GM12878 (cell line): ENCODE results near the gene SPTY2D1. TPM values are rescaled to one million over a fixed set of nuclear protein-coding genes. Genes with fewer than 3 reads are reported as not detected.
A peak's percentile ranks its signal among the peaks of the same experiment; 100 is the strongest.

Experiments used
- ATAC-seq: fragments of 200-7000 bp; cut with Tn5 transposase; 3 replicates; pipeline ENCODE4 v1.9.1; 2020; ENCODE audit warnings: mild to moderate bottlenecking, moderate library complexity
- BruUV-seq: library from RNA; stranded (reverse); fragments of 400-500 nt; replicated peaks from 2 replicates; lab custom pipeline; 2021; lab: Mats Ljungman, UMichigan
- CTCF ChIA-PET: fragments of 300-600 bp; sonication (Branson Sonifier 250); formaldehyde crosslinking; extraction: SDS; loops from one replicate; lab custom pipeline; 2021; ENCODE audit warnings: inconsistent platforms; lab: Yijun Ruan, JAX
- POLR2A ChIA-PET: fragments of 350-600 bp; formaldehyde crosslinking; extraction: SDS; loops from one replicate; lab custom pipeline; 2021; ENCODE audit warnings: inconsistent platforms; lab: Charles Lee
- RAD21 ChIA-PET: fragments of 300-600 bp; sonication (Branson Sonifier 250); formaldehyde crosslinking; loops from one replicate; lab custom pipeline; 2023; ENCODE audit warnings: antibody characterized with exemption; ENCODE audit not compliant: unreplicated experiment; lab: Charles Lee
- SMC1A ChIA-PET: fragments of 300-600 bp; sonication (Branson Sonifier 250); formaldehyde crosslinking; loops from one replicate; lab custom pipeline; 2023; ENCODE audit not compliant: unreplicated experiment, uncharacterized antibody; lab: Charles Lee
- DNase-seq: peaks from one replicate; pipeline ENCODE4 v3.0.0-alpha.2; 2011; ENCODE audit warnings: low read depth, low spot score
- FAIRE-seq: peaks from 3 replicates; lab custom pipeline; 2011; peaks lifted over from hg19 to GRCh38; lab: Jason Lieb, UNC
- H2AFZ ChIP-seq: 2 replicates; pipeline ENCODE4 v1.6.0; 2011; ENCODE audit warnings: low read depth, low read length, control low read depth; ENCODE audit not compliant: control insufficient read depth
- H3K27ac ChIP-seq: 2 replicates; pipeline ENCODE4 v1.5.1; 2011; ENCODE audit warnings: control low read depth; ENCODE audit not compliant: control insufficient read depth, insufficient read depth
- H3K27me3 ChIP-seq, 2 experiments: replicated peaks in 1 of 2; 2 replicates each; pipeline versions ENCODE4 v1.6.0 to v1.6.1; 2011; ENCODE audit warnings: low read length in 1 of 2; ENCODE audit not compliant: control insufficient read depth in 2 of 2, insufficient read depth in 2 of 2
- H3K36me3 ChIP-seq, 2 experiments: 2 replicates each; pipeline ENCODE4 v1.5.1; 2011; ENCODE audit warnings: low read length in 1 of 2; ENCODE audit not compliant: control insufficient read depth in 2 of 2, insufficient read depth in 2 of 2
- H3K4me1 ChIP-seq: 2 replicates; pipeline ENCODE4 v1.6.1; 2011; ENCODE audit warnings: mild to moderate bottlenecking, low read length, moderate library complexity, mixed read lengths; ENCODE audit not compliant: control insufficient read depth, insufficient read depth
- H3K4me2 ChIP-seq: 2 replicates; pipeline ENCODE4 v1.6.0; 2011; ENCODE audit warnings: control low read depth; ENCODE audit not compliant: control insufficient read depth, insufficient read depth
- H3K4me3 ChIP-seq: fragments of 200-600 bp; sonication (generic); 2 replicates; pipeline ENCODE4 v1.5.1; 2016
- H3K79me2 ChIP-seq: 2 replicates; pipeline ENCODE4 v1.6.0; 2011; ENCODE audit warnings: low read length; ENCODE audit not compliant: control insufficient read depth, insufficient read depth
- H3K9ac ChIP-seq: 2 replicates; pipeline ENCODE4 v1.8.0; 2011; ENCODE audit warnings: low read length, control low read depth, mixed read lengths; ENCODE audit not compliant: control insufficient read depth, insufficient read depth
- H3K9me3 ChIP-seq: replicated peaks from 3 replicates; pipeline ENCODE4 v1.5.1; 2011; ENCODE audit warnings: mild to moderate bottlenecking, low read length; ENCODE audit not compliant: control insufficient read depth, insufficient read depth
- H4K20me1 ChIP-seq: 2 replicates; pipeline ENCODE4 v1.6.0; 2011; ENCODE audit not compliant: control insufficient read depth, insufficient read depth
- ASH2L ChIP-seq: fragments of 300-600, 200-600 bp; sonication (generic); IDR thresholded peaks from 2 replicates; pipeline ENCODE4 v1.6.1; 2017; ENCODE audit warnings: low read depth, mild to moderate bottlenecking, borderline replicate concordance
- ATF7 ChIP-seq: fragments of 450-650 bp; IDR thresholded peaks from 2 replicates; pipeline ENCODE4 v1.6.1; 2016; ENCODE audit warnings: low read depth, mild to moderate bottlenecking
- BACH1 ChIP-seq: fragments of 450-650 bp; IDR thresholded peaks from 2 replicates; pipeline ENCODE4 v1.6.1; 2017; ENCODE audit warnings: mild to moderate bottlenecking, borderline replicate concordance
- CEBPB ChIP-seq, 2 experiments: fragments of 150-350 bp in 1 of 2; IDR thresholded peaks; 2 replicates each; pipeline ENCODE4 v1.6.1; 2012 to 2014; ENCODE audit warnings: low read depth in 2 of 2, low read length in 2 of 2, borderline replicate concordance in 1 of 2, inconsistent platforms in 1 of 2
- CREB1 ChIP-seq: IDR thresholded peaks from 2 replicates; pipeline ENCODE4 v1.6.1; 2012; ENCODE audit warnings: low read depth, mild to moderate bottlenecking, inconsistent platforms
- EED ChIP-seq: sonication (generic); IDR thresholded peaks from 2 replicates; pipeline ENCODE4 v1.6.1; 2016; ENCODE audit warnings: antibody characterized with exemption, low read depth
- FOXK2 ChIP-seq: fragments of 450-650 bp; IDR thresholded peaks from 2 replicates; pipeline ENCODE4 v1.6.1; 2017; ENCODE audit warnings: mild to moderate bottlenecking, moderate library complexity
- GABPA ChIP-seq: IDR thresholded peaks from 2 replicates; pipeline ENCODE4 v1.6.1; 2014; ENCODE audit warnings: antibody characterized with exemption, low read depth, mild to moderate bottlenecking, inconsistent platforms
- IKZF2 ChIP-seq, 2 experiments: fragments of 450-650 bp; IDR thresholded peaks; 2 replicates each; pipeline ENCODE4 v1.6.1; 2017; ENCODE audit warnings: mild to moderate bottlenecking in 2 of 2, moderate library complexity in 2 of 2
- IRF4 ChIP-seq: IDR thresholded peaks from 2 replicates; pipeline ENCODE4 v1.6.1; 2011; ENCODE audit warnings: low read depth, low read length
- KDM1A ChIP-seq: fragments of 200-600 bp; sonication (generic); IDR thresholded peaks from 2 replicates; pipeline ENCODE4 v1.6.1; 2016; ENCODE audit warnings: borderline replicate concordance
- MTA3 ChIP-seq: IDR thresholded peaks from 2 replicates; pipeline ENCODE4 v1.6.1; 2012; ENCODE audit warnings: low read length, inconsistent platforms, borderline replicate concordance
- MXI1 ChIP-seq: fragments of 150-350 bp; IDR thresholded peaks from 2 replicates; pipeline ENCODE4 v1.6.1; 2011; ENCODE audit warnings: low read depth, mild to moderate bottlenecking, inconsistent platforms, low read length, improper control_type of control experiment
- NRF1 ChIP-seq: conservative IDR thresholded peaks from 2 replicates; pipeline ENCODE4 v1.6.1; 2011; ENCODE audit warnings: mild to moderate bottlenecking, low read depth, low read length, improper control_type of control experiment
- SMARCA5 ChIP-seq: fragments of 450-650 bp; IDR thresholded peaks from 2 replicates; pipeline ENCODE4 v1.6.1; 2017; ENCODE audit warnings: mild to moderate bottlenecking
- SUZ12 ChIP-seq: fragments of 200-600 bp; sonication (generic); IDR thresholded peaks from one replicate; pipeline ENCODE4 v1.6.1; 2018; ENCODE audit warnings: antibody characterized with exemption, mild to moderate bottlenecking; ENCODE audit not compliant: unreplicated experiment
- TCF12 ChIP-seq: IDR thresholded peaks from 2 replicates; pipeline ENCODE4 v1.6.1; 2011; ENCODE audit warnings: low read depth, mild to moderate bottlenecking, low read length
- ZBED1 ChIP-seq: IDR thresholded peaks from 2 replicates; pipeline ENCODE4 v1.6.1; 2016; ENCODE audit warnings: borderline replicate concordance
- ZNF24 ChIP-seq: fragments of 450-650 bp; IDR thresholded peaks from 2 replicates; pipeline ENCODE4 v1.6.1; 2017; ENCODE audit warnings: antibody characterized with exemption, mild to moderate bottlenecking
- ZNF384 ChIP-seq: IDR thresholded peaks from 2 replicates; pipeline ENCODE4 v1.6.1; 2012; ENCODE audit warnings: low read depth, mild to moderate bottlenecking, low read length, improper control_type of control experiment, borderline replicate concordance
- WGBS: methylation state at CpG from one replicate; pipeline ENCODE4 v1.1.6; 2016; ENCODE audit warnings: low lambda C conversion rate; ENCODE audit not compliant: insufficient replicate concordance, insufficient coverage; ENCODE audit errors: missing lambda C conversion rate; 5-methylcytosine and 5-hydroxymethylcytosine counted together
- in situ Hi-C: fragments of 300-500 bp; cut with MboI; formaldehyde crosslinking; loops from 9 replicates; pipeline ENCODE4 v1.14.3; 2018; ENCODE audit warnings: mixed read lengths
- intact Hi-C: fragments of 100-400 bp; cut with micrococcal nuclease; formaldehyde crosslinking; loops from one replicate; pipeline ENCODE4 v1.14.2; 2022; ENCODE audit not compliant: unreplicated experiment
- polyA plus RNA-seq, 11 experiments: library from polyadenylated mRNA; depleted of rRNA in 4 of 11; unstranded in 6 of 11; stranded (reverse) in 5 of 11; fragments of >200 nt; fragmentation: Nextera tagmentation in 4 of 11; fragmentation: Illumina TruSeq in 1 of 11; extraction: Ambion mirVana in 4 of 11; extraction: Trizol in 1 of 11; gene quantifications; 1 replicate in 1 of 11; 2 replicates in 10 of 11; pipeline versions ENCODE4 v1.2.1 to v1.2.3, GENCODE V29; 2011 to 2016; ENCODE audit warnings: inconsistent platforms in 2 of 11, missing spikeins in 2 of 11, low read depth in 1 of 11
- total RNA-seq, 4 experiments: library from RNA; depleted of rRNA in 3 of 4; stranded (reverse); fragments of >200 nt in 3 of 4; fragmentation: Illumina TruSeq in 1 of 4; extraction: Trizol in 1 of 4; gene quantifications; 2 replicates each; pipeline versions ENCODE4 v1.2.1 to v1.2.3, GENCODE V29; 2013 to 2021
- TF ChIP-seq, protein P1 (sequence below): IDR thresholded peaks from 2 replicates; pipeline ENCODE4 v1.6.1; 2012; ENCODE audit warnings: low read length, inconsistent platforms
- TF ChIP-seq, protein P2 (sequence below): fragments of 450-650 bp; IDR thresholded peaks from 2 replicates; pipeline ENCODE4 v1.6.1; 2017; ENCODE audit warnings: borderline replicate concordance

The SPTY2D1 gene
- total and polyA plus RNA-seq, 10 of the 15 experiments (the other 5 are each of a cell fraction or from before 2014, with no cell fraction given), result 4.6 to 31.1 (median 15.5) TPM

DNA sequence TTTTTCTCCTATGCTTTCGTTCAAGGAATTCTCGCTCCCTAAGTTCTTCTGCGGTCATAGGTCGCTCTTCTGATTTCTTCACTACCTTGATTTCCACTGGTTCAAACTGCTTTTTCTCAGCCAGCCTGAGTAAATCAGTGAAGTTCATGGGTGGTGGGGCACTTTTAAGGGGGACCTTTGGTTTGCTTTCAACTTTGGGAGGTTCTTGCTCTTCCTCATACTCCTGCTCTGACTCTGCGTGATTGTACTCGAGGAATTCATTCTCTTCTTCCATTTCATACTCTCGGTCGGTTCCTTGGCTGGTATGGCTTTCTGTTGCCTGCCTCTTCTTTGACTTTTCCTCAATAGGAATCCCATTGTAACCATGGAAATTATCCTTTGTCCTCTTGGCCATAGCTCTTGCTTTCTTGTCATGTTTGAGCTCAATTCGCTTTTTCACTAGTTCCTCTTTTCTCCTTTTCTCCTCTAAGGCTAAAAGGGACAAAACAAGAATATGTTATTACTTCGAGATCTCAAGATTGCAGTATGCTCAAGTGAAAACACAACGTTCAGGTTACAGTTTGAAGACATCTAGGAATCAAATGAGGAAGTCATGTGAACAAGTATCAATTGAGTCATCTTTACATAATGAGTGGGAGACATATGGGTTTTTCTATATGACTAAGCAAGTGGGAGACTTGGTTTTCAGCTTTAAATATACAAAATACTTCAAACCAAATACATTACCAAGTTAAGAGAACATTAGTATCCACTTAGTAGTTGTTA is 18.3 kb downstream of the SPTY2D1 start:
- H3K27me3 ChIP-seq, result no peaks in the 10 kb centered on the region
- ChIA-PET SMC1A (interaction anchor here (0.6 to 13.9 kb wide), 13 partner anchors 10 to 159 kb away, joined by 3 to 188 read pairs (median 4); partner anchors contain the start of genes SPTY2D1 and UEVLD), RAD21 (interaction anchor here (0.6 to 6.7 kb wide), 9 partner anchors 12 to 233 kb away, joined by 3 to 77 read pairs (median 4); partner anchors contain the start of genes SPTY2D1 and UEVLD), POLR2A (interaction anchor here (1.3 to 2.4 kb wide), 3 partner anchors 13 to 89 kb away, joined by 4 to 28 read pairs (median 7); partner anchors contain the start of genes SPTY2D1 and TSG101), CTCF (interaction anchor here (1.1 to 6.7 kb wide), 8 partner anchors 9 to 115 kb away, joined by 3 to 80 read pairs (median 6); partner anchors contain the start of gene SPTY2D1)
- no TSS peak for BruUV-seq
- 44% methylated on average over 11 of the region's 11 CpGs for WGBS
- H3K27ac ChIP-seq, result peak overlapping the region; percentile 69
- H3K4me1 ChIP-seq, result peaks cover 38% of the 10 kb centered on the region
- peaks cover 13 to 20% of the 10 kb centered on the region in 2 experiments for H3K36me3 ChIP-seq
- peak overlapping the region; percentile 8; the same call in 1 of the 2 replicates for H3K4me3 ChIP-seq
- peak; percentile 98 for FAIRE-seq
- ATAC-seq, result peak; percentile 93
- no peak overlapping the region; the same call in 1 of the 2 replicates for H3K9ac ChIP-seq
- DNase-seq, result peak; percentile 79
- intact Hi-C loops, result loop anchor here (1.0 kb wide), 1 partner anchor 18 kb away; the partner anchor contains the start of gene SPTY2D1
- H3K9me3 ChIP-seq, result no peaks in the 10 kb centered on the region
- no peak overlapping the region for H2AFZ ChIP-seq
- 0 out of 2 replicates have a peak, but pooled peaks cover 2% of the 10 kb centered on the region for H4K20me1 ChIP-seq
- in situ Hi-C loops, result no loop called here
- peak overlapping the region; percentile 49 for H3K4me2 ChIP-seq
- H3K79me2 ChIP-seq, result peaks cover 27% of the 10 kb centered on the region
- TF ChIP-seq BACH1, result peak; percentile 79; the same call in 1 of the 2 replicates
- TF ChIP-seq ZBED1, result 0 out of 2 replicates have a peak, but pooled peaks have one; percentile 62
- peak; percentile 73; the same call in 1 of the 2 replicates for TF ChIP-seq SMARCA5
- TF ChIP-seq, protein P1, sequence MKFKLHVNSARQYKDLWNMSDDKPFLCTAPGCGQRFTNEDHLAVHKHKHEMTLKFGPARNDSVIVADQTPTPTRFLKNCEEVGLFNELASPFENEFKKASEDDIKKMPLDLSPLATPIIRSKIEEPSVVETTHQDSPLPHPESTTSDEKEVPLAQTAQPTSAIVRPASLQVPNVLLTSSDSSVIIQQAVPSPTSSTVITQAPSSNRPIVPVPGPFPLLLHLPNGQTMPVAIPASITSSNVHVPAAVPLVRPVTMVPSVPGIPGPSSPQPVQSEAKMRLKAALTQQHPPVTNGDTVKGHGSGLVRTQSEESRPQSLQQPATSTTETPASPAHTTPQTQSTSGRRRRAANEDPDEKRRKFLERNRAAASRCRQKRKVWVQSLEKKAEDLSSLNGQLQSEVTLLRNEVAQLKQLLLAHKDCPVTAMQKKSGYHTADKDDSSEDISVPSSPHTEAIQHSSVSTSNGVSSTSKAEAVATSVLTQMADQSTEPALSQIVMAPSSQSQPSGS, result peak; percentile 92
- no peak for TF ChIP-seq ASH2L
- TF ChIP-seq SUZ12, result no peak
- TF ChIP-seq CREB1, result peak; percentile 44; the same call in 1 of the 2 replicates
- peak; percentile 77 to 84 for TF ChIP-seq IKZF2 (IDR thresholded peaks at IDR 0.05)
- peak in 1 of 2 experiments; percentile 87; a peak in 1 of 4 replicates for TF ChIP-seq CEBPB (IDR thresholded peaks at IDR 0.05; ENCODE audit: borderline replicate concordance in 1 of 2, low read depth in 2 of 2, low read length in 2 of 2)
- TF ChIP-seq NRF1, result no peak
- TF ChIP-seq GABPA, result peak; percentile 58; the same call in 1 of the 2 replicates
- TF ChIP-seq MXI1, result no peak
- peak; percentile 66; the same call in 1 of the 2 replicates for TF ChIP-seq EED
- no peak for TF ChIP-seq ZNF24
- no peak for TF ChIP-seq ZNF384
- no peak for TF ChIP-seq KDM1A
- TF ChIP-seq IRF4, result peak; percentile 93
- TF ChIP-seq TCF12, result 0 out of 2 replicates have a peak, but pooled peaks have one; percentile 13
- TF ChIP-seq MTA3, result peak; percentile 63; the same call in 1 of the 2 replicates
- peak; percentile 91 for TF ChIP-seq ATF7
- TF ChIP-seq FOXK2, result no peak
- TF ChIP-seq, protein P2, sequence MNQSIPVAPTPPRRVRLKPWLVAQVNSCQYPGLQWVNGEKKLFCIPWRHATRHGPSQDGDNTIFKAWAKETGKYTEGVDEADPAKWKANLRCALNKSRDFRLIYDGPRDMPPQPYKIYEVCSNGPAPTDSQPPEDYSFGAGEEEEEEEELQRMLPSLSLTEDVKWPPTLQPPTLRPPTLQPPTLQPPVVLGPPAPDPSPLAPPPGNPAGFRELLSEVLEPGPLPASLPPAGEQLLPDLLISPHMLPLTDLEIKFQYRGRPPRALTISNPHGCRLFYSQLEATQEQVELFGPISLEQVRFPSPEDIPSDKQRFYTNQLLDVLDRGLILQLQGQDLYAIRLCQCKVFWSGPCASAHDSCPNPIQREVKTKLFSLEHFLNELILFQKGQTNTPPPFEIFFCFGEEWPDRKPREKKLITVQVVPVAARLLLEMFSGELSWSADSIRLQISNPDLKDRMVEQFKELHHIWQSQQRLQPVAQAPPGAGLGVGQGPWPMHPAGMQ, result no peak
